ENCODE data around the gene HOXA2. TPM values are rescaled to one million over a fixed set of nuclear protein-coding genes. Genes with fewer than 3 reads are reported as not detected.
A peak's percentile ranks its signal among the peaks of the same experiment; 100 is the strongest.

HOXA2 gene
- total RNA-seq, 1 donor from 2014 or later, result 0.11 TPM

DNA sequence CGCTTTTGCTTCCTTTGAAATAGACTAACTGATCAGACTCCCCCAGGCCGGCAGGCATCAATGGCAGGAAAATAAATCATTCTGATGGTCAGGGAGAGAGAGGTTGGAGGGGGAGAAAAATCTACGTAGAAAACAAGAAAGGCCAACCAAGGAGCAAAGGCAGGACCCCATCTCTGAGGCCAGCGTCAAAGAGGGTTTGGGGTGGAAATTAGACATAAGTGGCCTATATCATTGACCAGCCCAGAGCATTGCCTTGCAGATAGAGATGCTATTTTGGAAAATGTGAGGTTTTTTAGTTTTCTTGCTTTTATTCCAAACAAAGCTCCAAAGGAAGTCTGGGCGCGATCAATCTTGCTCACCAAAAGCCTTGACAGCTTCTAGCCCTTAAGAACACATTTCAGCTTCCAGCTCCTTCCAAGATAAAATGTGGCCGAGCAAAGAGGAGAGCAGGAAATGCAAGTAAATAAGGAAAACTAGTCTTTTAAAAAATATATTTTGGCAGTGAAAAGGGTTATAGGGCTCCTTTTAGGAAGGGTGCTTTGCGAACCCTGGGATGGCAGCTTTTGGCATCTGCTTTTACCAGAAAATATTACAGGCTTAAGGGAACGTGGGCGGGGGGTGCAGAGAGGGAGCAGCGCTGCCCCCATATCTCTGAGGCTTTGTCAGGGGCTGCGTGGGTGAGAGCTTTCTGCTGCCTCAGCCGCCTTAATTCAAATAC is 2.0 kb upstream of the HOXA2 start:
- intact Hi-C loops (cut with DNase I), result no loop called here
- no peak for ATAC-seq (ENCODE audit: poor library complexity)

DNA sequence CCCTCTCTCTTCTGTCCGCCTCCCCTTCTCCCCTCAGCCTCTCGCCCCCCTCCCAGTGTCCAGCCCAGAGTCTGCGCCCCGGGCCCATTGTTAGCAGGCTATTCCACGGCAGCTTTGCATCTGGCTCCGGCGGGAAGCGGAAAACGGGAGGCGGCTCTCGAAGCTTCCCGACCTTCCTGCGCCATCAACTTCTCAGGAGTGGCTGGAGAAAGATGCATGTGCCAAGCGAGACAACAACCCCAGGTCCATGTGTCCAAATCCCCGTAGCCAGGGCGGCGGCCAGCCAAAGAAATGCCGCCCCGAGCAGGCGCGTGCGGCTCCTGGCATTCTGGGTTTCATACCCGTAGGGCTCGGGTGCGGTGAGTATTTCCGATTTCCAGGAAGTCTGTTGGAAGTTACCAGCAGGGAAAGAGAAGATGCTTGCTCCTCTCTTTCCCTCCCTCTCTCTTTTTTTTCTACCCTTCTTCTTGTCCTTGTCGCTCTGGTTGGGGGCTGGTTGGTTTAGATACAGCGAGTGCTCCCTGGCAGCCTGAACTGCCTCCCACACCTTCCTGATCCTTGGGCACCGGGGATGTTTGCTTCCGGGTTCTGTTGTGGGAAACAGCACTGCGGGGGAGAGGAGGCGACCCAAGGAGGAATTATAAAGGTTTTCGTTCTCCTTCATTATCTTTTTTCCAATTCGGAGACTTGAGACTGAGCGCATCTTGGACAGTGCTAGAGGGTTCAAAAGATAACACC is 1.2 kb upstream of the HOXA2 start:
- intact Hi-C loops (cut with DNase I), result no loop called here
- ATAC-seq (ENCODE audit: poor library complexity), result no peak

More for the DNA sequence above, 2.0 kb upstream of the HOXA2 start:
- no peak for DNase-seq

DNA sequence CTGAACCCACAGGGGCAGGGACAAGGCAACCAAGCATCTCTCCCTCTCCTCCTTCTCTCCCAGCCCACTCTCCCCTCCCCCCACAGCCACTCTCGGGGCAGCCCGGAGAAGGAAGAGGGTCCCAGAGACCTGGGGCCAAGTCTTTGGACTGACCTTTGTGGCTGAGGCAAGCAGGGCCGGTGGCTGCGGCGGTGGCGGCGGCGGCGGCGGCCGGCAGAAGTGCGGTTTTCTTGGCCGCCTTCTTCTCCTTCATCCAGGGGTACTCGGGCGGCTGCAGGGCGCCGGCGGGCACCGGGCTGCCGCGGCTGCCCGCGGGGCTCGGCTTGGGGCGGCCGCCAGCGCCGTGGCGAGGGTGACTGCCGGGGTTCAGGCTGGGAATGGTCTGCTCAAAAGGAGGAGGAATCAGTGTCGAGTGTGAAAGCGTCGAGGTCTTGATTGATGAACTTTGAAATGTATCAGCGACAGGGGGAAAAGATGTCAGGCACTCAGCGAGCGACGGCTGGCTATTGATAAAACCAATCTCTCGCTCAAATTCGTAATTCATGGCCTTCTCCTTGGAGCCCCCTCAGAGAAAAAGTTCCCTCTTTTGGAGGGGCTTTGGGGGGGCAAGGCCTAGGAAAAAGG is 414 bp downstream of the HOXA2 start:
- intact Hi-C loops (cut with DNase I), result no loop called here
- ATAC-seq (ENCODE audit: poor library complexity) (no peak), DNase-seq (no peak)

More for the DNA sequence above, 1.2 kb upstream of the HOXA2 start:
- no peak for DNase-seq

DNA sequence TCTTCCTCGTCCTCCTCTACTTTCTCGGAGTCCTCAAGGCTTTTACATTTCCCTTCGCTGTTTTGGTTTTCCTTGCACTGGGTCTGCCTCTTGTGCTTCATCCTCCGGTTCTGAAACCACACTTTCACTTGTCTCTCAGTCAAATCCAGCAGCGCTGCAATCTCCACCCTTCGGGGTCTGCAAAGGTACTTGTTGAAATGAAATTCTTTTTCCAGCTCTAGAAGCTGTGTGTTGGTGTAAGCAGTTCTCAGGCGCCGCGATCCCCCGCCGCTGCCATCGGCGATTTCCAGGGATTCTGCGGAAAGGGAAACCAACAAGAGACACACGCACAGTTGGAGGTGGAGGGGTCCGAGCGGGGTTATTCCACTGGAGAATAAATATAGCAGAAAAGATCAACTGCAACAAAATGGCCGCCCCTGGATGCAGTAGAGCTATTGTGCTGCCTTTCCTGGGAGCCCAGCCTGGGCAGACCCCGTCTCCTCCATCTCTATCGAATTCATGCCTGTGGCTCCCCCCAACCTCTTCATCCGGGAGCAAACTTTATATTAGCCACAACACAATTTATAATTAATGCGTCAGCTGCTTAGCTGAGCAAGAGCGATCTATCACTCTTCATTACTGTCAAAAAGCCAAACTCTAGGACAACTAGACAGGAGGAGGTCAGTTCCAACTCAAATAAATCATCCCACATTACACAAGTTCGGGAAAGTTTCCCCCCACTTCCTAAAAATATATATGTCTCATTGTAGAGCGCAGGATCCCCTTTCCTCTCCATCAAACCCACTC is 1.1 kb downstream of the HOXA2 start:
- intact Hi-C loops (cut with DNase I), result no loop called here
- ATAC-seq (ENCODE audit: poor library complexity), result no peak
- no peak for DNase-seq

DNA sequence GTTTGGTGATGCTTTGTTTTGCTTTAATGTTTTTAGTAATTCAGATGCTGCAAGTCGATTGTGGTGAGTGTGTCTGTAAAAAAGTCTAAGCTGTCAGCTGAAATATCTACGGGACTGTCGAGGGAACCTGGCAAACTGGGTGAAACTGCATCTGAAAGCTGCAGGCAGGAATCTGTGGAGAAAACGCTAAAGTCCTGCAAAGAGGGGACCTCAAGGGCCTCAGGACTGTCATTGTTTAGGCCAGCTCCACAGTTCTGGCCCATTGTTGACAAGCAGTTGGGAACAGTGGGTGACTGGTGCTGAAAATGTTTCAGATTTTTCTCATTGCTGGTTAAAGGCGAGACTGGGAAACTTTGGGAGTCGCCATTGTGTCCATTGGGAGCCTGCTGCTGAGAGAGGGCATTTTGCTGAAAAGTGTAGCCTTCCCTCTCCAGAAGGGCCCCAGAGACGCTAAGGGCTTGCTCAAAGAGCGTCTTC is 1.8 kb downstream of the HOXA2 start:
- intact Hi-C loops (cut with DNase I), result no loop called here
- ATAC-seq (ENCODE audit: poor library complexity) (no peak), DNase-seq (no peak)

DNA sequence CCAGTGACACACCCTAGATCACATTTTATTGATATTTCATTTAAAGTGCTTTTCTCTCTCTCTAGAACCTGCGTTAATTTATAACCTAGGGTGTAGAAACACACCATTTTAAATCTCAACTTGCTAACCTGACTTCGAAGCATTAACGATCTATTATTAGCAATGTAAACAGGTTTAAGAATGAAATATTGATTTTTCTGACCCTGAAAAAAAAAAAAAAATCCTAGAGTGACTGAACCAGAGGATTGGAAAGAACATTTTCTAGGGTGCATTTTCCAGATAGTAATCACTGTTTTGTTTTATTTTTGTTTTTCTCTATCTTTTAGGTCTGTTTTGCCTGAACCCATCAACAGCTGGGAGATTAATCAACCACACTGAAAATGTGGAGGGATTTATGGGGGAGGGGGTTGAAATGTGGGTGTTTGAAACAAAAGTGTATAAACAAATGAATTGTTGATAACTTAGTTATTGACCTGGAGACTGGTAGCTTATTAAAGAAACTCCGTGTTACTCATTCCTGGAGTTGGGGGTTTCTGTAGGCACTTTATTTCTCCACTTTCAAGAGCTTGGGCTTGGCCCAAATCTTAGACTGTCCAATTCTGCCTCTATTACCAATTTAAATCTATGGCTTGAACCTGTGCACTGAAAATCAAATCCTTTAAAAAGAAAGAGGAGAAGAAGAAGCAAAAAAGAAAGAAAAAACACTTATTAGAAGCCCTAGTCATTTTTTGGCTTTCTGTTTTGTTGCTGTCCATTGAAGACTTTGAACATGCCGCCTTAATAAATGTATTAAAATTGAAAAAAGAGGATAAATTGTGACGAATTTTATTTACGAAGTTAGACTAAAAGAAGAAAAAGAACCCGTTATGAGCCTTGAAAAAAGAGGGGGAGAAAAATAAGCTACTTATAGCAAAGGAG is 2.8 kb downstream of the HOXA2 start:
- DNase-seq (no peak), ATAC-seq (ENCODE audit: poor library complexity) (no peak)
- intact Hi-C loops (cut with DNase I), result no loop called here

DNA sequence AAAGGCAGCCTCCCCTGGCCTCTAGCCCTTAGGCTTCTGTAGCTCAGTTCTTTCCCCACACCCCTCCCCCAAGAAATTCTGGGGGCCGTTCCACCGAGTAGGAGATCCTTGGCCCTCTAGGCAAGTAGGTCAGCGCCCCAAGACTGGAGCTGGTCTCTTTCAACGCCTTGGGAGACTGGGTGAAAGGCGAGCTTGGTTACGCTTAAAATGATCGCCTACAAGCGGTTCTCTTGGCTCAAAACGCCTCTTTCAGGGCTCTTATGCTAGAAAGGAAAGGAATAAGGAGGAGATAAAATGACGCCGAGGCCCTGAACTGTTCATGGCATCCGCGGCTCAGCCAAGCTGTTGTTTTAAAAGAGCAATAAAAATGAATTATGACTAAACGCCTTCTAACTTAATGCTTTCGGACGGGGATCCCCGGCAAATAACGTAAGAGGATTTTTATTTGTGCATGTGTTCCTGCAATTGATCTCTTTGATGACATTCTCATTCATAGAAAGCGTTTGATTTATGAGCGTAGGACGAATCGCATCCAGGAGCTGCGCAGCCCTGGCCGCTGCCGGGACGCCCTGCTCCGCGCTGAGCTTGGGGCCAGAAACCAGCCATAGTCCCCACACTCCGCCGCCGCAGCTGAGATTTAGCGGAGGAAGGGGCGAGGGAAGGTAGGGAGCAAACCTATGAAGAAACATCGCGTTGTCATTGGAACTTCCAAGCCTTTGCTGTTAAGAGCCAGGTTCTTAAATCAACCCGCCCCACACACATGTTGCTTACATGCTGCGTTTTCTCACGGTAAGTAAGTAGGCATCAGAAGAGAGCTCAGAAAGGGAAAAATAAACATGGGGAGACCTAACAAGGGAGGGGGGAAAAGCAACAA is 3.7 kb downstream of the HOXA2 start:
- intact Hi-C loops (cut with DNase I), result no loop called here
- ATAC-seq (ENCODE audit: poor library complexity) (no peak), DNase-seq (no peak)

DNA sequence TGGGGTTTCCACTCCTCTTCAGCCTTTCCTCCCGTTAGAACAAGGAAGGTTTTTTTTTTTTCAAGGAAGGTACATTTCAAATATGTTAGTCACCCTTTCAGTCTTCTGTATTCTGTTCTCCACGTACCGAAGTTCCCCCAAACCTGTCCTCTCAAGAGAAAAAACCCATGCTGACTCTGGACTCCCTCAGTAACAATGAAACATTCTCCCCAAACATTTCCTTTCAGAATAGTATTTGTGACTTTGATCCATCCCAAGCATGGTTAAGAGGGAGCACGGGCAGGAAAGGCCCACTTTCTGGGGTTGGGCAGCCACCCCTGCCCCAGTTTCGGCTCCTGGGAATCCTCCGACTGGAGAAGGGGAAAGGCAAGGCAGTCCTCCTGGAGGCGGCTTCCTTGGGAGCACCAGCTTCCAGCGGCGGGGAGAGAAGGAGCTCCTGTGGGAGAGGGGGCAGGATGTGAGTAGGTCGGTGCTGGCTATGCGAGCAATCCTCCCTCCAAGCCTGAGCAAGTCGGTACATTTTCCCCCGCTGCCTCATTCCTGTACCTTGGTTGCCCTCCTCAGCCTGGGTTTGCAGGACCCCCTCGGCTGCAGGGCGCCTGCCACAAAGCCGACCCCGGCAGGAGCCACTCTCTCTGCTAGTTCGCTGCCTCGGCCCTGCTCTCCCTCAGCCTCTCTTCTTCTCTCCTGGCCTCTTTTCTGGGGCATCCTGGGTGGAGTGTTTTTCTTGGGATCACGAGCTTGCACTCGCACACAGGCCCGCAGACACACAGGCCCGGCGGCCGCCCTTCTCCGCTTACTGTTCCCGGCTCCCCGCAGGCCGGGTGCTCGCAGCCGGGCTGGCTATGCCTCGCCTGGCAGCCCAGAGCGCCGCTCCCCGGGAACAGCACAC is 4.6 kb downstream of the HOXA2 start:
- DNase-seq, result no peak
- no peak for ATAC-seq (ENCODE audit: poor library complexity)
- intact Hi-C loops (cut with DNase I), result no loop called here

DNA sequence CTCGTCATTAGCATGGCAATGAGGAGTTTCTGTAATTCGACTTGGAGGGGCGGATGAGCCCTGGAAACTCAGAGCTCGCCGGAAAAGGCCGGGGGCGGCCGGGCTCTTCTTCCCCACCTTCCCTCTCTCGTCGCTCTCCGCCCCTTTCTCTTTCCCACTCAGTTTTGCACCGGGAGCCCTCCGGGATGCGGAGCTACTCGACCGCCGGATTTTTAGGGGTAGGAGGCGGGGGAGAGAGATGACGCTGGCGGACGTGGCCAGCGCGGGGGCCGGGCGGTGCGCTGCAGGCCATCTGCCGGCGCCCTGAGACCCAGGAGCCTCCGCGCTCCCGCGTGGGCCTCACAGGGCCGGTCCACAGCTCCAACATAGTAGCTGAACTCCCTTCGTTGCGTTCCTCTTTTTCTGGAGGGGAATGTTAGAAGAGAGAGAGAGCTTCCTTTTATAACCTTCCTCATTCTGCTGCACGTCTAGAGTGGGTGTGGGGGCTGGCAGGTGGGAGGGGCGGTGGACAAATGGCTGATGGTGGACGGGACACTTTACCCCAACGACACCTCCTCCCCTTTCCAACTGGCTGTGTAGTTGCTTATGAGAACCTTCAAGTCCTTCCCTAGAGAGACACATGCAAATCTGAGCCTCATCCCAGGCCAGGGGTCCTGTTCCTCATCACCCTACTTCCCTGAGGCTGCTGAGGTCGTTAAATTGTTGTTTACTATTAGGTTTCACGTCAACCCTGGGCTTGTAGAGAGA is 5.5 kb downstream of the HOXA2 start:
- ATAC-seq (ENCODE audit: poor library complexity), result peak; percentile 70
- no peak for DNase-seq
- intact Hi-C loops (cut with DNase I), result no loop called here

DNA sequence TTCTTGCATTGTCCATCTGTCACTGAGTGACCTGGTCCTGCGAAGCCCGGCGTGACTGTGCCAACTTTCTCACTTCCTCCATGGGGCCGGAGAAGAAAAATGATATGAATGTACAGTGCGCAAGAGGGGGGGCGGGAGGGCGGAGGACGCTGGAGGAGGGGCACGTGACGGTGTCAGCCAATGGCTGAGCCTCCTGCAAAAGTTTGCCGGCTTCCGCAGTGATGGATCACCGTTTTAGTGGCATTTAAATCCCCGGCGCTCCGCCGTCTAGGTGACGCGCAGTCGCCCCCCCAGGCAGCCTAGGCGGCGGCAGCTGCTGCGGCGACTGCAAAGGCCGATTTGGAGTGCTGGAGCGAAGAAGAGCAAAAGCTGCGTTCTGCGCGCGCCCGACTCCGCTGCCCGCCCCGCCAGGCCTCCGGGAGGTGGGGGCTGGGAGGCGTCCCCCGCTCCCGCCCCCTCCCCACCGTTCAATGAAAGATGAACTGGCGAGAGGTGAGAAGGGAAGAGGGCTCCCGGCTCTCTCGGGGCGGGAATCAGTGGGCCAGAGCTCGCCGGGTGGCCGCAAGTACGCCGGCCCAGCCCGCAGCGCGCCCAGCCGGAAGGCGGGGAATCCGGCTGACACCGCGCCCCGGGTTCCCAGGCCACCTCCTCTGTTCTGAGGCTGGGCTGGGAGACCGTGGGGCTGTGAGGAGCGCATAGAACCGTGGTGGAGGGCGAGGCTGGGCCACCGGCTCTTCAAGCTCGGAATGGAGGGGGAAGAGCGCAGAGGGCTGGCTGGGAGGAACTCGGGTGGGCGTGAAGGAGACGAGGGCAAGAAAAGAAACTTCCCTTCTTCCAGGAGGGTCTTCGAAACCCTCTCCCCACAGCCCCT is 6.4 kb downstream of the HOXA2 start, which contains the start of gene HOXA1:
TSS of gene HOXA1 (minus strand) at position 104 of the 871 bp plus-strand sequence. CDS start at position 16, 88 bp downstream.
- ATAC-seq (ENCODE audit: poor library complexity) (peak; percentile 82), DNase-seq (peak; percentile 81)
- intact Hi-C loops (cut with DNase I), result no loop called here

DNA sequence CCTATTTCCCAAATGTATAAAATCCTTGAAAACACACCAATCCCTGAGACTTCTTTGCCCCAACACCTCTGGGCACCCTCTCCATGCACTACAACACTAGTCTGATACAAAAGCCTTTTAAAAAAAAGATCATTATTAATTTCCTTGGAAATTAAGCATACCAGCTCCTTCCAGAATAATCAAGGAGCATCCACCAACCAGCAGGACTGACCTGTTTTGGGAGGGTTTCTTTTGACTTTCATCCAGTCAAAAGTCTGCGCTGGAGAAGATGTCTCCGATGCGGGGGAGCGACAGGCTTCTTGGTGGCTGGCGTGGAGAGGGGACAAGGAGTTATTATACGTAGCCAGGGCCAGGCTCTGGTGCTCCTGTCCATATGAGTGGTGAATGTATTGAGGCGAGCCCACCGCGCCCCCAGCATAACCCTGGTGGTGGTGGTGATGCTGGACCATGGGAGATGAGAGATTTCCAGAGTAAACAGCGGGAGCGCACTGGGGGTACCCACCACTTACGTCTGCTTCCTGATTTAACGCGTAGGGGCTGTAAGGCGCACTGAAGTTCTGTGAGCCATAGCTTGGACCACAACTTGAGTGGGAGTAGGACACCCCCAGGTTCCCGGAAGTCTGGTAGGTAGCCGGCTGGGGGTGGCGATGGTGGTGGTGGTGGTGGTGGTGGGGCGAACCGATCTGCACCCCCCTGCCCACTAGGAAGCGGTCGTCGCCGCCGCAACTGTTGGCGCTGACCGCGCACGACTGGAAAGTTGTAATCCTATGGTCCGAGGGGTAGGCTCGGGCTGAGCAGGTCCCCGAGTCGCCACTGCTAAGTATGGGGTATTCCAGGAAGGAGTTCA is 7.2 kb downstream of the HOXA2 start:
- intact Hi-C loops (cut with DNase I), result no loop called here
- no peak for DNase-seq

DNA sequence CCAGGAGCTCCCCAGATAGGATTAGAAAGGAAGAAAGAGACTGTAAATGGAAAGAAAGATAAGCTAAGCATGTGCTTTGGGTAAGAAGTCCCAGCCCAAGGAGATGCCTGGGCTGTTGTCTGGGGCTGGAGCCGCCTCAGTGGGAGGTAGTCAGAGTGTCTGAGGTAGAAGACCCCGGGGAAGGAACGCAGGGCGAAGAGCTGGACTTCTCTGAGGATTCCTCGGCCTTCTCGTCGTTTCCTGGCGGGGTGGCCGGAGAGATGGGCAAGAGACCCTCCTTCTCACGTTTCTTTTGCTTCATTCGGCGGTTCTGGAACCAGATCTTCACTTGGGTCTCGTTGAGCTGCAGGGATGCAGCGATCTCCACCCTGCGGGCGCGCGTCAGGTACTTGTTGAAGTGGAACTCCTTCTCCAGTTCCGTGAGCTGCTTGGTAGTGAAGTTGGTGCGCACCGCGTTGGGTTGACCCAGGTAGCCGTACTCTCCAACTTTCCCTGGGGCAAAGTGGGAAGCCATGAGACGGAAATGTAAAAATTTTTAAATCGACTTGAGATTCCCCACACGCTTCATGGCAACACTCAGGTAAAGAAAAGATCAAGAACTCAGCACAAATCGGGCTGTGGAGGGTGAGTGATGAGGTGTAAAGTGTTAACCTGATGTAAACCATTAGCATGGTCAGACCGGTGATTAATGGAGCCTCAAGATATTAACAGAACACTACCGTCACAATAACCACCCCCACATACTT is 8.0 kb downstream of the HOXA2 start:
- intact Hi-C loops (cut with DNase I), result no loop called here
- ATAC-seq (ENCODE audit: poor library complexity) (no peak), DNase-seq (no peak)

More for the DNA sequence above, 7.2 kb downstream of the HOXA2 start:
- no peak for ATAC-seq (ENCODE audit: poor library complexity)

Measured in Right ventricle myocardium superior (tissue), 1 donor.